AG09309 (cell line): Measurements from ENCODE around the gene DNAH3.

Experiments
- DNase-seq: peaks from one replicate; pipeline ENCODE4 v3.0.0-alpha.2; 2010; ENCODE audit warnings: low read depth
- H3K4me3 ChIP-seq: 2 replicates; pipeline ENCODE4 v1.5.1; 2011; ENCODE audit warnings: mild to moderate bottlenecking, low read depth, low read length, moderate library complexity; ENCODE audit not compliant: control insufficient read depth
- CTCF ChIP-seq: IDR thresholded peaks from 2 replicates; pipeline ENCODE4 v1.5.1; 2011; ENCODE audit warnings: mild to moderate bottlenecking, low read depth, low read length, inconsistent platforms; ENCODE audit not compliant: insufficient read depth, control insufficient read depth; ENCODE audit errors: missing control alignments

The DNAH3 gene

GRCh38 chr16:20884240-20884556 lies 266.4 kb downstream of the DNAH3 start:
- no peak for TF ChIP-seq CTCF
- DNase-seq = no peak
- no peak overlapping the region for H3K4me3 ChIP-seq

- no peak for DNase-seq
- H3K4me3 ChIP-seq = no peak overlapping the region
- no peak for TF ChIP-seq CTCF
These were observed 266.9 kb downstream of the DNAH3 start for GRCh38 chr16:20883554-20884239.
